ENCODE results near the gene TPM3. TPM values are rescaled to one million over a fixed set of nuclear protein-coding genes. Genes with fewer than 3 reads are reported as not detected.

Gene TPM3
- total and polyA plus RNA-seq, 9 of the 15 experiments (the other 6 are each of a cell fraction or from before 2014, with no cell fraction given) = 202 to 604 (median 421) TPM

- Histone ChIP-seq H3K9me1 (ENCODE audit: control insufficient read depth, insufficient read depth, low read length) (no peaks in the 10 kb centered on the region), H3K79me2 (ENCODE audit: control insufficient read depth, insufficient read depth, low read length) (peaks cover 31% of the 10 kb centered on the region), H3K9me3 (replicated peaks; ENCODE audit: control insufficient read depth, insufficient read depth, low read depth, low read length) (no peaks in the 10 kb centered on the region), H3K4me2 (ENCODE audit: insufficient read depth, low read length) (no peak overlapping the region), H3K9ac (ENCODE audit: insufficient read depth in 1 of 2, low read depth in 2 of 2, low read length in 2 of 2) (no peak overlapping the region), H3K27ac (ENCODE audit: extremely low read depth, low read depth, low read length) (no peak overlapping the region), H3K4me1 (replicated peaks in 1 of 2; ENCODE audit: control insufficient read depth in 2 of 2, insufficient read depth in 2 of 2, low read length in 2 of 2) (peaks cover 0 to 7% of the 10 kb centered on the region in 2 experiments; a peak in 2 of 5 replicates), H2AFZ (ENCODE audit: low read depth, low read length) (no peak overlapping the region), H3K27me3 (ENCODE audit: control insufficient read depth in 2 of 2, insufficient read depth in 2 of 2, low read length in 2 of 2) (no peaks in the 10 kb centered on the region), H4K20me1 (replicated peaks; ENCODE audit: control insufficient read depth, insufficient read depth, low read length) (no peaks in the 10 kb centered on the region), H3K36me3 (ENCODE audit: control insufficient read depth, insufficient read depth, low read length) (peaks cover 80% of the 10 kb centered on the region), H3K4me3 (no peak overlapping the region)
- FAIRE-seq (no peak), DNase-seq (ENCODE audit: extremely low read depth in 1 of 4, low spot score in 3 of 4) (peak in 1 of 4 experiments; percentile 28), ATAC-seq (no peak)
- CTCF ChIA-PET (ENCODE audit: low intra/inter-chr PET ratio) = no interaction called here
- 100% methylated on average over 1 of the region's 1 CpG for WGBS (ENCODE audit: insufficient coverage, low coverage, missing lambda C conversion rate)
- TF ChIP-seq KLF6 (CRISPR knock-in tag; IDR thresholded peaks at IDR 0.05; ENCODE audit: borderline replicate concordance) = no peak
- no peak for TF ChIP-seq CREBBP (IDR thresholded peaks at IDR 0.05; ENCODE audit: low read depth, low read length)
- TF ChIP-seq JUN (IDR thresholded peaks at IDR 0.05; ENCODE audit: borderline replicate concordance, low read depth, low read length) = peak; percentile 51; the same call in 1 of the 2 replicates
- TF ChIP-seq JUN (CRISPR knock-in tag; IDR thresholded peaks at IDR 0.05; ENCODE audit: borderline replicate concordance) = no peak
- 0 out of 4 replicates have a peak, but pooled peaks of 1 of the 2 experiments have one; percentile 27 for TF ChIP-seq KDM1A (IDR thresholded peaks at IDR 0.05)
- TF ChIP-seq ZNF77 (CRISPR knock-in tag; IDR thresholded peaks at IDR 0.05) = no peak
- no peak for TF ChIP-seq MED1 (CRISPR knock-in tag; IDR thresholded peaks at IDR 0.05; ENCODE audit: borderline replicate concordance)
- TF ChIP-seq SMARCA5 (IDR thresholded peaks at IDR 0.05) = no peak
- 0 out of 2 replicates have a peak, but pooled peaks have one; percentile 21 for TF ChIP-seq MAFG (tag; conservative IDR thresholded peaks at IDR 0.05)
- no peak for TF ChIP-seq CBX3 (IDR thresholded peaks at IDR 0.05; ENCODE audit: borderline replicate concordance in 1 of 2, low read length in 2 of 2)
- peak; percentile 31; the same call in 1 of the 2 replicates for TF ChIP-seq CBFA2T3 (IDR thresholded peaks at IDR 0.05)
- peak; percentile 79 for TF ChIP-seq ATF3 (IDR thresholded peaks at IDR 0.05)
- TF ChIP-seq ATF3 (CRISPR knock-in tag; conservative IDR thresholded peaks at IDR 0.05) = no peak
- 0 out of 2 replicates have a peak, but pooled peaks have one; percentile 2 for TF ChIP-seq CBFA2T2 (conservative IDR thresholded peaks at IDR 0.05)
- TF ChIP-seq TAF15 (IDR thresholded peaks at IDR 0.05; ENCODE audit: low read depth, low read length) = no peak
- peak; percentile 98 for TF ChIP-seq FOSL1 (tag; conservative IDR thresholded peaks at IDR 0.05)
- peak; percentile 19; the same call in 1 of the 2 replicates for TF ChIP-seq JUND (IDR thresholded peaks at IDR 0.05; ENCODE audit: borderline replicate concordance, low read depth, low read length)
- TF ChIP-seq JUND (tag; IDR thresholded peaks at IDR 0.05; ENCODE audit: borderline replicate concordance, low read depth, low read length) = no peak
- peak; percentile 72 for TF ChIP-seq MEIS2 (IDR thresholded peaks at IDR 0.05; ENCODE audit: partially characterized antibody)
- no peak for TF ChIP-seq PBX2 (CRISPR knock-in tag; IDR thresholded peaks at IDR 0.05; ENCODE audit: low read depth)
- TF ChIP-seq PBX2 (tag; conservative IDR thresholded peaks at IDR 0.05; ENCODE audit: low read depth) = peak; percentile 49; the same call in 1 of the 2 replicates
- TF ChIP-seq ARID1B (IDR thresholded peaks at IDR 0.05) = peak; percentile 35; the same call in 1 of the 2 replicates
- intact Hi-C loops (cut with micrococcal nuclease) = no loop called here
- BruUV-seq (replicated peaks) = no TSS peak
- in situ Hi-C loops (cut with MboI) = no loop called here
- POLR2A ChIA-PET = interaction anchor here (1.2 to 1.9 kb wide), 2 partner anchors 9 to 14 kb away, joined by 4 to 7 read pairs; no protein-coding TSS in a partner anchor
Observed at GRCh38 chr1:154213274-154213673, 21.4 kb upstream of the TPM3 start.

All from K562 (cell line).